Peyer's patch (tissue), 4 donors: ENCODE data around the gene LAMA5. TPM values are rescaled to one million over a fixed set of nuclear protein-coding genes. Genes with fewer than 3 reads are reported as not detected.

ENCODE experiments used
- DNase-seq, 3 donors: peaks; one replicate each; pipeline ENCODE4 v3.0.0-alpha.2; 2017 to 2019
- H3K27ac ChIP-seq, 4 donors: fragments of 200-600 bp; sonication (generic); one replicate each; pipeline ENCODE4 v1.5.1; 2016 to 2019
- H3K27me3 ChIP-seq, 2 donors: fragments of 200-600 bp; sonication (generic); one replicate each; pipeline ENCODE4 v1.5.1; 2019
- H3K36me3 ChIP-seq, 3 donors: fragments of 200-600 bp; sonication (generic); one replicate each; pipeline ENCODE4 v1.5.1; 2016 to 2019
- H3K4me1 ChIP-seq, 4 donors: fragments of 200-600 bp; sonication (generic); one replicate each; pipeline ENCODE4 v1.5.1; 2016 to 2019
- H3K4me3 ChIP-seq, 4 donors: fragments of 200-600 bp; sonication (generic); 1 replicate in 3 of 4; 2 replicates in 1 of 4; pipeline ENCODE4 v1.5.1; 2016 to 2019; ENCODE audit warnings: mild to moderate bottlenecking in 1 of 4
- H3K9me3 ChIP-seq, 4 donors: fragments of 200-600 bp; sonication (generic); one replicate each; pipeline ENCODE4 v1.5.1; 2016 to 2019; ENCODE audit warnings: mild to moderate bottlenecking in 1 of 4
- CTCF ChIP-seq, 6 experiments: fragments of 450-650 bp in 4 of 6; fragments of 200-600 bp in 2 of 6; sonication (generic) in 1 of 6; IDR thresholded peaks; one replicate each; pipeline ENCODE4 v1.5.1; 2017 to 2019; ENCODE audit warnings: antibody characterized with exemption in 6 of 6, mild to moderate bottlenecking in 3 of 6, moderate library complexity in 1 of 6
- POLR2A ChIP-seq, 2 donors: fragments of 450-650 bp; IDR thresholded peaks; one replicate each; pipeline ENCODE4 v1.5.1; 2017; ENCODE audit warnings: antibody characterized with exemption in 2 of 2, mild to moderate bottlenecking in 2 of 2, moderate library complexity in 2 of 2
- total RNA-seq, 4 donors: library from RNA; depleted of rRNA; stranded (reverse); fragments of >200 nt; gene quantifications; one replicate each; pipeline ENCODE4 v1.1.0, GENCODE V29; 2016

Gene LAMA5
- total RNA-seq, 4 donors from 2014 or later: 31.2 to 328 (median 87.3) TPM

DNA sequence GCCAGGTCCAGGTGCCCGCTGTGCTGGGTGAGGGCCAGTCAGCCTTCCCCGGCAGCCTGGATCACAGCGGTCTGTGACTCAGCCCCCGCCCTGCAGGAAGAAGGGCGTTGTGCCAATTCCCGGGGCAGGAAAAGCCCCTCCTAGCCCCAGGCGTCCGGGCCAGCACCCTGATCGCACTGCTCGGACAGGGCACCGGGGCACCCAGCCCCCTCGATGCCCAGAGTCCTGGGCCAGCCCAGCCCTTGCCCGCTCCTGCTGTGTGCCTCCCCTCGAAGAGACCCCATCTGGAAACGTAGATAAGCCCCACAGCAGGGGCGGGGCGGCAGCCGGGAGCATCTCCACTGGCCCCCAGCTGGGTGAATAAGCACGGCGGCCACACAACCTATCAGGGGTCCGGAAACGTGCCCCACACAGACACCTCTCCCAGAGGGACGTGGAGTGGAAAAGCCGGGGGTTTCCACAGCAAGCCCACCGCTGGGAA is 9.9 kb downstream of the LAMA5 start:
- Histone ChIP-seq H3K4me1 (peaks cover 0 to 73% (median 0%) of the 10 kb centered on the region in 4 donors), H3K36me3 (no peaks in the 10 kb centered on the region), H3K9me3 (no peaks in the 10 kb centered on the region), H3K27me3 (no peaks in the 10 kb centered on the region), H3K4me3 (peak overlapping the region in 2 of 4 donors; percentile 2 to 3), H3K27ac (peak overlapping the region in 3 of 4 donors; percentile 62 to 89 (median 77))
- TF ChIP-seq CTCF (IDR thresholded peaks at IDR 0.05): no peak
- TF ChIP-seq POLR2A (IDR thresholded peaks at IDR 0.05): no peak
- no peak for DNase-seq

DNA sequence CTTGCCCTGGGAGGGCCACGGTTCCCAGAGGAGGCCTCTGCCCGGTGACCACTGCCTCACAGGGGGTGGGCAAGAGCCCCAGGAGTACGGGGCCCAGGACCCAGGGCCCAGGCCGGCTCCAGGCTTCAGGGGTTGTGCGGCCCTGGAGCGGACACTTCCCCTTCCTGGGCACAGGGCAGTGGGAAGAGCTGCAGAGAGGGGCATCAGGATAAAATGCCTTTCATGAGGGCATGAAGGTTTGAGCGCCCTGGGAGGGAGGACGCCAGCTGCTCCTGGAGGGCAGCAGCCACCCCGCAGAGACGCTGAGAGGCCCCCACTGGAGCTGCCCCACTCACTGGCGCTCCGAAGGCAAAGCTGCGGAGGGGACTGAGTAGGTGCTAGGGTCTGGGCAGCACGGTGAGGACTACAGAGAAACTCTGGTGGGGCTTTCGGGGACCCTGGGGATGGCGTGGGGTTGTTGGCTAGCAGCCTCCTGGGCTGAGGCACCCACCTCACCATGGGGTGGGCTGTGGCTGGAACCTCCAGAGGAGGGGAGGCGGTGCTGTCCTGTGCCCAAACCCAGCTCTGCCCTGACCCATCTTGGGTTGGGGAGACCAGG is 10.4 kb downstream of the LAMA5 start:
- no peak for TF ChIP-seq CTCF (IDR thresholded peaks at IDR 0.05)
- TF ChIP-seq POLR2A (IDR thresholded peaks at IDR 0.05): no peak
- Histone ChIP-seq H3K27ac (peak overlapping the region; percentile 43 to 89 (median 70)), H3K4me1 (peaks cover 0 to 70% (median 0%) of the 10 kb centered on the region in 4 donors), H3K9me3 (no peaks in the 10 kb centered on the region), H3K27me3 (no peaks in the 10 kb centered on the region), H3K4me3 (peak overlapping the region in 1 of 4 donors; percentile 2), H3K36me3 (no peaks in the 10 kb centered on the region)
- no peak for DNase-seq

- no peak for TF ChIP-seq POLR2A (IDR thresholded peaks at IDR 0.05)
- TF ChIP-seq CTCF (IDR thresholded peaks at IDR 0.05): no peak
- no peak for DNase-seq
- Histone ChIP-seq H3K27me3 (no peaks in the 10 kb centered on the region), H3K36me3 (peaks cover 0 to 4% (median 0%) of the 10 kb centered on the region in 3 donors), H3K4me3 (no peak overlapping the region), H3K9me3 (no peaks in the 10 kb centered on the region), H3K27ac (peak overlapping the region; percentile 43 to 89 (median 70)), H3K4me1 (peaks cover 0 to 64% (median 0%) of the 10 kb centered on the region in 4 donors)
Observed at GRCh38 chr20:62355878-62356588, 11.1 kb downstream of the LAMA5 start.

- Histone ChIP-seq H3K27me3 (no peaks in the 10 kb centered on the region), H3K36me3 (peaks cover 0 to 10% (median 0%) of the 10 kb centered on the region in 3 donors), H3K9me3 (no peaks in the 10 kb centered on the region), H3K4me3 (no peak overlapping the region), H3K27ac (peak overlapping the region; percentile 16 to 89 (median 70)), H3K4me1 (peaks cover 0 to 59% (median 0%) of the 10 kb centered on the region in 4 donors)
- no peak for TF ChIP-seq POLR2A (IDR thresholded peaks at IDR 0.05)
- TF ChIP-seq CTCF (IDR thresholded peaks at IDR 0.05): no peak
- no peak for DNase-seq
Observed at GRCh38 chr20:62355516-62355877, 11.6 kb downstream of the LAMA5 start.

DNA sequence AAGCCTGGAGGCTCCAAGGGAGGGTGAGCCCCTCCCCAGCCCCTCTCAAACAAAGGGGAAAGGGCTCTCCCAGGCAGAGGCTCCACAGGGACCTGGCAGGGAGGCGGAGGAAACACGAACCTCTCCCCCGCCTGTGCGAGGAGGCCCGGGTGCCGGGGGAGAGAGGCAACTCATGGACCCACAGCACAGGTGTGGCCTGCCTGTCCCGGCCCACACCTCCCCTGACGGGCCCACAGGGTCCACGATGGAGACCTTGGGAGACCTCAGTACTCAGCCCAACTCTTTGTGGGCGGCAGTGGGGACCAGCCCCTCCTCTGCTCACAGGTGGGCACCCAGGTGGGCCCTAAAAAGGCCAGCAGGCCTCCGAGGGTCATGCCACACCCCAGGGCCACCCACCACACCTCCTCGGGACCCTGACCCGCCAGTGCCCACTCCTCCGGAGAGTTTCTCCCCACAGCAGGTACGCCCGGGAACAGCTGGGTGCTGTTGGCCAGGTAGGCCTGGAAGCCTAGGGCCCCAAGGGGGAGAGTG is 12.2 kb downstream of the LAMA5 start:
- Histone ChIP-seq H3K27me3 (no peaks in the 10 kb centered on the region), H3K36me3 (peaks cover 0 to 16% (median 0%) of the 10 kb centered on the region in 3 donors), H3K9me3 (no peaks in the 10 kb centered on the region), H3K27ac (peak overlapping the region in 3 of 4 donors; percentile 62 to 89 (median 77)), H3K4me1 (peaks cover 0 to 56% (median 0%) of the 10 kb centered on the region in 4 donors), H3K4me3 (peak overlapping the region in 1 of 4 donors; percentile 3)
- TF ChIP-seq POLR2A (IDR thresholded peaks at IDR 0.05) (no peak), CTCF (IDR thresholded peaks at IDR 0.05) (no peak)
- DNase-seq: no peak
